Measurements from ENCODE around the gene CFAP97D2. TPM values are rescaled to one million over a fixed set of nuclear protein-coding genes. Genes with fewer than 3 reads are reported as not detected.

CFAP97D2 gene
- total and polyA plus RNA-seq, 2 of the 13 experiments (the other 11 are each of a cell fraction or from before 2014, with no cell fraction given): not detected

GRCh38 chr13:114244637-114245036 lies 65.6 kb downstream of the CFAP97D2 start:
- FAIRE-seq (no peak), ATAC-seq (no peak), DNase-seq (ENCODE audit: low spot score) (no peak)
- Histone ChIP-seq H3K27me3 (ENCODE audit: control insufficient read depth in 1 of 2, insufficient read depth in 2 of 2, low read length in 2 of 2) (no peaks in the 10 kb centered on the region), H3K9ac (ENCODE audit: insufficient read depth, low read depth, low read length) (no peak overlapping the region), H3K4me3 (replicated peaks in 1 of 3; ENCODE audit: insufficient read depth in 1 of 3, low read depth in 2 of 3, low read length in 3 of 3) (no peak overlapping the region), H2AFZ (ENCODE audit: low read length) (no peak overlapping the region), H4K20me1 (ENCODE audit: insufficient read depth, low read length) (no peaks in the 10 kb centered on the region), H3K27ac (ENCODE audit: extremely low read length, insufficient read depth, low read length) (no peak overlapping the region), H3K36me3 (replicated peaks in 1 of 2; ENCODE audit: control insufficient read depth in 1 of 2, insufficient read depth in 2 of 2, low read length in 2 of 2) (peaks cover 22 to 80% of the 10 kb centered on the region in 2 experiments), H3K79me2 (ENCODE audit: insufficient read depth, low read length) (no peaks in the 10 kb centered on the region), H3K4me2 (ENCODE audit: low read depth, low read length) (no peak overlapping the region), H3K4me1 (ENCODE audit: insufficient read depth, low read length) (no peaks in the 10 kb centered on the region), H3K9me3 (ENCODE audit: low read length) (no peaks in the 10 kb centered on the region)
- ChIA-PET POLR2A (no interaction called here), CTCF (ENCODE audit: low intra/inter-chr PET ratio, low total read pairs) (no interaction called here)
- intact Hi-C loops (cut with micrococcal nuclease; ENCODE audit: unreplicated experiment): no loop called here
- in situ Hi-C loops (cut with HindIII; ENCODE audit: extremely low pct_ligation_motif_present, low pct_unique_long_range_greater_than_20kb): no loop called here
- BruUV-seq (replicated peaks): no TSS peak
- 96% methylated on average over 5 of the region's 5 CpGs for WGBS (ENCODE audit: low lambda C conversion rate)
- TF ChIP-seq AGO1 (IDR thresholded peaks at IDR 0.05; ENCODE audit: low read depth, low read length, poor library complexity, severe bottlenecking) (no peak), AKAP8 (CRISPR knock-in tag; IDR thresholded peaks at IDR 0.05) (no peak), KDM3A (CRISPR knock-in tag; IDR thresholded peaks at IDR 0.05; ENCODE audit: low read depth) (no peak), SP5 (CRISPR knock-in tag; IDR thresholded peaks at IDR 0.05; ENCODE audit: borderline replicate concordance, low read depth) (no peak), STAT6 (CRISPR knock-in tag; IDR thresholded peaks at IDR 0.05; ENCODE audit: borderline replicate concordance) (no peak), MYNN (CRISPR knock-in tag; IDR thresholded peaks at IDR 0.05; ENCODE audit: low read depth) (no peak), ZNF224 (CRISPR knock-in tag; IDR thresholded peaks at IDR 0.05) (no peak), ZNF230 (CRISPR knock-in tag; IDR thresholded peaks at IDR 0.05) (no peak), TFDP1 (CRISPR knock-in tag; IDR thresholded peaks at IDR 0.05; ENCODE audit: borderline replicate concordance) (no peak), ELK4 (CRISPR knock-in tag; IDR thresholded peaks at IDR 0.05; ENCODE audit: borderline replicate concordance) (no peak), ZNF713 (CRISPR knock-in tag; IDR thresholded peaks at IDR 0.05) (no peak), ARID5B (CRISPR knock-in tag; IDR thresholded peaks at IDR 0.05) (no peak), CENPX (CRISPR knock-in tag; IDR thresholded peaks at IDR 0.05) (no peak), CENPBD1 (CRISPR knock-in tag; IDR thresholded peaks at IDR 0.05; ENCODE audit: borderline replicate concordance, low read depth) (no peak), GATAD1 (CRISPR knock-in tag; IDR thresholded peaks at IDR 0.05) (no peak), ZNF790 (CRISPR knock-in tag; IDR thresholded peaks at IDR 0.05; ENCODE audit: borderline replicate concordance) (no peak)

Data from HepG2 (cell line).